H9 (cell line): ENCODE results near the gene RNU6-1. TPM values are rescaled to one million over a fixed set of nuclear protein-coding genes. Genes with fewer than 3 reads are reported as not detected.

Experiments
- DNase-seq: peaks from one replicate; pipeline ENCODE4 v3.0.0-alpha.2; 2017
- H2AFZ ChIP-seq: one replicate; pipeline ENCODE4 v1.6.1; 2013; ENCODE audit warnings: mild to moderate bottlenecking, low read length, control low read depth, moderate library complexity
- H2AK5ac ChIP-seq: 2 replicates; pipeline ENCODE4 v1.6.1; 2013; ENCODE audit warnings: low read length, control low read depth, mixed read lengths; ENCODE audit not compliant: insufficient read length
- H2BK120ac ChIP-seq: one replicate; pipeline ENCODE4 v1.6.1; 2013; ENCODE audit warnings: low read depth, mild to moderate bottlenecking, low read length, control low read depth, inconsistent platforms; ENCODE audit not compliant: poor library complexity, severe bottlenecking
- H2BK12ac ChIP-seq: 2 replicates; pipeline ENCODE4 v1.6.1; 2013; ENCODE audit warnings: low read length, control low read depth, mixed read lengths, low read depth; ENCODE audit not compliant: insufficient read length
- H2BK15ac ChIP-seq: 2 replicates; pipeline ENCODE4 v1.6.1; 2013; ENCODE audit warnings: low read depth, low read length, control low read depth
- H2BK20ac ChIP-seq: one replicate; pipeline ENCODE4 v1.6.1; 2013; ENCODE audit warnings: low read depth, mild to moderate bottlenecking, low read length, control low read depth, inconsistent platforms; ENCODE audit not compliant: poor library complexity, severe bottlenecking
- H2BK5ac ChIP-seq: 2 replicates; pipeline ENCODE4 v1.6.1; 2013; ENCODE audit warnings: low read length, control low read depth, mixed read lengths; ENCODE audit not compliant: insufficient read length
- H3K14ac ChIP-seq: 2 replicates; pipeline ENCODE4 v1.6.1; 2013; ENCODE audit warnings: low read length, control low read depth; ENCODE audit not compliant: insufficient read depth
- H3K18ac ChIP-seq: 2 replicates; pipeline ENCODE4 v1.6.1; 2013; ENCODE audit warnings: low read depth, mild to moderate bottlenecking, mixed read lengths, low read length, control low read depth; ENCODE audit not compliant: insufficient read length
- H3K23ac ChIP-seq: 2 replicates; pipeline ENCODE4 v1.6.1; 2013; ENCODE audit warnings: low read length, control low read depth, mixed read lengths, low read depth; ENCODE audit not compliant: insufficient read length
- H3K23me2 ChIP-seq: 2 replicates; pipeline ENCODE4 v1.6.1; 2013; ENCODE audit warnings: low read depth, mild to moderate bottlenecking, mixed read lengths, low read length, control low read depth; ENCODE audit not compliant: insufficient read length, poor library complexity, severe bottlenecking
- H3K27ac ChIP-seq: 2 replicates; pipeline ENCODE4 v1.5.1; 2013; ENCODE audit warnings: low read length, control low read depth, mixed read lengths, low read depth; ENCODE audit not compliant: insufficient read length
- H3K27me3 ChIP-seq: 2 replicates; pipeline ENCODE4 v1.6.1; 2013; ENCODE audit warnings: low read length, control low read depth, inconsistent platforms; ENCODE audit not compliant: insufficient read depth
- H3K4ac ChIP-seq: 2 replicates; pipeline ENCODE4 v1.6.1; 2013; ENCODE audit warnings: low read depth, mild to moderate bottlenecking, control low read depth, inconsistent platforms, low read length, moderate library complexity
- H3K4me1 ChIP-seq: 2 replicates; pipeline ENCODE4 v1.6.1; 2013; ENCODE audit warnings: low read length, control low read depth, inconsistent platforms; ENCODE audit not compliant: insufficient read depth
- H3K4me2 ChIP-seq: 2 replicates; pipeline ENCODE4 v1.6.1; 2013; ENCODE audit warnings: low read length, control low read depth, mixed read lengths; ENCODE audit not compliant: insufficient read length, insufficient read depth
- H3K56ac ChIP-seq: 2 replicates; pipeline ENCODE4 v1.6.1; 2013; ENCODE audit warnings: low read depth, mild to moderate bottlenecking, mixed read lengths, low read length, control low read depth; ENCODE audit not compliant: insufficient read length
- H3K79me1 ChIP-seq: 2 replicates; pipeline ENCODE4 v1.6.1; 2013; ENCODE audit warnings: low read depth, mild to moderate bottlenecking, moderate library complexity, low read length, control low read depth, inconsistent platforms; ENCODE audit not compliant: insufficient read depth, poor library complexity, severe bottlenecking
- H3K79me2 ChIP-seq: 2 replicates; pipeline ENCODE4 v1.6.1; 2013; ENCODE audit warnings: low read length, control low read depth, inconsistent platforms; ENCODE audit not compliant: insufficient read depth
- H3K9ac ChIP-seq: 2 replicates; pipeline ENCODE4 v1.6.1; 2013; ENCODE audit warnings: low read length, control low read depth, mixed read lengths; ENCODE audit not compliant: insufficient read length; ENCODE audit errors: extremely low read depth
- H3K9me3 ChIP-seq: one replicate; pipeline ENCODE4 v1.6.1; 2013; ENCODE audit warnings: low read depth, low read length, inconsistent platforms; ENCODE audit not compliant: control insufficient read depth
- H3T11ph ChIP-seq: one replicate; pipeline ENCODE4 v1.6.1; 2013; ENCODE audit warnings: mild to moderate bottlenecking, low read length, control low read depth, inconsistent platforms
- H4K20me1 ChIP-seq: one replicate; pipeline ENCODE4 v1.6.1; 2013; ENCODE audit not compliant: control insufficient read depth, insufficient read length, insufficient read depth
- H4K5ac ChIP-seq: 2 replicates; pipeline ENCODE4 v1.6.1; 2013; ENCODE audit warnings: low read depth, mild to moderate bottlenecking, mixed read lengths, low read length, control low read depth; ENCODE audit not compliant: insufficient read length
- H4K8ac ChIP-seq: replicated peaks from 2 replicates; pipeline ENCODE4 v1.6.1; 2013; ENCODE audit warnings: low read length, control low read depth, mixed read lengths, low read depth; ENCODE audit not compliant: insufficient read length
- H4K91ac ChIP-seq: 2 replicates; pipeline ENCODE4 v1.6.1; 2013; ENCODE audit warnings: low read depth, mild to moderate bottlenecking, moderate library complexity, mixed read lengths, low read length, control low read depth; ENCODE audit not compliant: insufficient read length
- H3K27ac Mint-ChIP-seq, 3 experiments: 2 replicates in 2 of 3; 3 replicates in 1 of 3; pipeline ENCODE4 v1.8.0; 2020 to 2021; ENCODE audit warnings: mixed read lengths in 3 of 3, mild to moderate bottlenecking in 1 of 3, moderate library complexity in 1 of 3
- H3K27me3 Mint-ChIP-seq: 2 replicates; pipeline ENCODE4 v1.8.0; 2021; ENCODE audit warnings: low read depth, mild to moderate bottlenecking, moderate library complexity, mixed read lengths
- H3K36me3 Mint-ChIP-seq, 3 experiments: 2 replicates in 2 of 3; 3 replicates in 1 of 3; pipeline ENCODE4 v1.8.0; 2020 to 2021; ENCODE audit warnings: low read depth in 3 of 3, mixed read lengths in 3 of 3; ENCODE audit not compliant: insufficient read depth in 1 of 3
- H3K4me1 Mint-ChIP-seq, 2 experiments: 2 replicates each; pipeline ENCODE4 v1.8.0; 2020; ENCODE audit warnings: mixed read lengths in 2 of 2
- H3K4me3 Mint-ChIP-seq, 2 experiments: 2 replicates in 1 of 2; 3 replicates in 1 of 2; pipeline ENCODE4 v1.8.0; 2020 to 2021; ENCODE audit warnings: mild to moderate bottlenecking in 2 of 2, mixed read lengths in 2 of 2, moderate library complexity in 1 of 2
- H3K9me3 Mint-ChIP-seq, 2 experiments: 2 replicates in 1 of 2; 3 replicates in 1 of 2; pipeline ENCODE4 v1.8.0; 2020; ENCODE audit warnings: mild to moderate bottlenecking in 2 of 2, mixed read lengths in 2 of 2, moderate library complexity in 1 of 2
- WGBS: extraction: QIAGEN DNeasy Blood & Tissue Kit; methylation state at CpG from one replicate; pipeline ENCODE4 v1.1.7; 2013; ENCODE audit warnings: missing lambda C conversion rate, low lambda C conversion rate, mixed read lengths; ENCODE audit not compliant: insufficient read length; ENCODE audit errors: extremely low coverage; 5-methylcytosine and 5-hydroxymethylcytosine counted together
- total RNA-seq: library from RNA; stranded (reverse); gene quantifications from 2 replicates; pipeline ENCODE4 v1.2.1, GENCODE V29; 2021
- TF ChIP-seq, protein P1 (sequence below): fragments of 200-600 bp; sonication (generic); conservative IDR thresholded peaks from 3 replicates; pipeline ENCODE4 v1.8.0; 2021; ENCODE audit warnings: antibody characterized with exemption, mild to moderate bottlenecking

Gene RNU6-1
- total RNA-seq, 1 experiment from 2014 or later: not detected

- no peak overlapping the region for H3T11ph ChIP-seq
- H2BK120ac ChIP-seq: no peak overlapping the region
- no peak overlapping the region for H2AFZ ChIP-seq
- no peak overlapping the region for H4K91ac ChIP-seq
- no peaks in the 10 kb centered on the region for H3K79me2 ChIP-seq
- no peak overlapping the region for H3K9ac ChIP-seq
- Mint-ChIP-seq H3K4me1 (peaks cover 33 to 63% of the 10 kb centered on the region in 2 experiments), H3K4me3 (peak overlapping the region; percentile 71 to 88; a peak in 4 of 5 replicates), H3K9me3 (peaks cover 6 to 8% of the 10 kb centered on the region in 2 experiments; a peak in 4 of 5 replicates), H3K27ac (no peak overlapping the region), H3K27me3 (peaks cover 92% of the 10 kb centered on the region), H3K36me3 (peaks cover 0 to 1% (median 0%) of the 10 kb centered on the region in 3 experiments; a peak in 3 of 7 replicates)
- no peaks in the 10 kb centered on the region for H3K9me3 ChIP-seq
- H3K56ac ChIP-seq: no peak overlapping the region
- no peak overlapping the region for H2BK12ac ChIP-seq
- no peak overlapping the region for H4K5ac ChIP-seq
- no peak overlapping the region for H4K8ac ChIP-seq
- no peak overlapping the region for H3K18ac ChIP-seq
- no peaks in the 10 kb centered on the region for H3K79me1 ChIP-seq
- peak overlapping the region; percentile 23 for H3K4me2 ChIP-seq
- no CpG with 5 or more reads among the region's 21 CpGs for WGBS
- H2BK15ac ChIP-seq: no peak overlapping the region
- no peak overlapping the region for H3K4ac ChIP-seq
- peaks cover 3% of the 10 kb centered on the region for H4K20me1 ChIP-seq
- no peak overlapping the region for H2BK20ac ChIP-seq
- no peak overlapping the region for H3K23ac ChIP-seq
- no peak overlapping the region for H2BK5ac ChIP-seq
- H2AK5ac ChIP-seq: no peak overlapping the region
- H3K4me1 ChIP-seq: 0 out of 2 replicates have a peak, but pooled peaks cover 2% of the 10 kb centered on the region
- no peak overlapping the region for H3K27ac ChIP-seq
- H3K23me2 ChIP-seq: no peaks in the 10 kb centered on the region
- peaks cover 93% of the 10 kb centered on the region for H3K27me3 ChIP-seq
- TF ChIP-seq, protein P1, sequence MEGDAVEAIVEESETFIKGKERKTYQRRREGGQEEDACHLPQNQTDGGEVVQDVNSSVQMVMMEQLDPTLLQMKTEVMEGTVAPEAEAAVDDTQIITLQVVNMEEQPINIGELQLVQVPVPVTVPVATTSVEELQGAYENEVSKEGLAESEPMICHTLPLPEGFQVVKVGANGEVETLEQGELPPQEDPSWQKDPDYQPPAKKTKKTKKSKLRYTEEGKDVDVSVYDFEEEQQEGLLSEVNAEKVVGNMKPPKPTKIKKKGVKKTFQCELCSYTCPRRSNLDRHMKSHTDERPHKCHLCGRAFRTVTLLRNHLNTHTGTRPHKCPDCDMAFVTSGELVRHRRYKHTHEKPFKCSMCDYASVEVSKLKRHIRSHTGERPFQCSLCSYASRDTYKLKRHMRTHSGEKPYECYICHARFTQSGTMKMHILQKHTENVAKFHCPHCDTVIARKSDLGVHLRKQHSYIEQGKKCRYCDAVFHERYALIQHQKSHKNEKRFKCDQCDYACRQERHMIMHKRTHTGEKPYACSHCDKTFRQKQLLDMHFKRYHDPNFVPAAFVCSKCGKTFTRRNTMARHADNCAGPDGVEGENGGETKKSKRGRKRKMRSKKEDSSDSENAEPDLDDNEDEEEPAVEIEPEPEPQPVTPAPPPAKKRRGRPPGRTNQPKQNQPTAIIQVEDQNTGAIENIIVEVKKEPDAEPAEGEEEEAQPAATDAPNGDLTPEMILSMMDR: no peak
- no peak for DNase-seq
- no peak overlapping the region for H3K14ac ChIP-seq
These were observed 15.5 kb downstream of the RNU6-1 start for GRCh38 chr15:67824197-67824968.
